PFSK-1 (cell line): ENCODE results near the gene LSMEM2.

ENCODE experiments used
- POLR2AphosphoS5 ChIP-seq: IDR thresholded peaks from 2 replicates; pipeline ENCODE4 v1.6.1; 2012; ENCODE audit warnings: low read depth, mild to moderate bottlenecking, control low read depth, low read length, moderate library complexity
- REST ChIP-seq, 2 experiments: IDR thresholded peaks; 2 replicates each; pipeline versions ENCODE4 v1.6.1 to v1.8.0; 2011 to 2012; ENCODE audit warnings: low read depth in 2 of 2, low read length in 2 of 2, control low read depth in 1 of 2, inconsistent platforms in 1 of 2, mild to moderate bottlenecking in 1 of 2, moderate library complexity in 1 of 2; ENCODE audit not compliant: insufficient read depth in 1 of 2
- SIN3A ChIP-seq: IDR thresholded peaks from 2 replicates; pipeline ENCODE4 v1.6.1; 2012; ENCODE audit warnings: mild to moderate bottlenecking, low read length, moderate library complexity, borderline replicate concordance; ENCODE audit not compliant: insufficient read depth

- no peak; the same call in 1 of the 2 replicates for TF ChIP-seq POLR2AphosphoS5
- TF ChIP-seq REST (IDR thresholded peaks at IDR 0.05; ENCODE audit: insufficient read depth in 1 of 2, low read depth in 2 of 2, low read length in 2 of 2): no peak
- no peak for TF ChIP-seq SIN3A
Measured at GRCh38 chr3:50322386-50323091, 43.7 kb downstream of the LSMEM2 start, which contains the start of gene HYAL2.
